Heart left ventricle (tissue), 16 donors: ENCODE measurements around the gene TMEM9. TPM values are rescaled to one million over a fixed set of nuclear protein-coding genes. Genes with fewer than 3 reads are reported as not detected.

ENCODE experiments used
- ATAC-seq, 4 donors: fragments of 200-7000 bp; cut with Tn5 transposase; one replicate each; pipeline ENCODE4 v1.9.1; 2020 to 2022; ENCODE audit warnings: moderate library complexity in 4 of 4, mild to moderate bottlenecking in 3 of 4, moderate number of reproducible peaks in 1 of 4
- DNase-seq, 5 donors: peaks; one replicate each; pipeline ENCODE4 v3.0.0-alpha.2; 2020
- H3K27ac ChIP-seq, 12 donors: fragments of 200-600 bp; sonication (generic) in 4 of 12; one replicate each; pipeline versions ENCODE4 v1.5.0 to v1.8.0; 2016 to 2022; ENCODE audit warnings: mild to moderate bottlenecking in 2 of 12
- H3K27me3 ChIP-seq, 9 donors: fragments of 200-600 bp; sonication (generic) in 2 of 9; one replicate each; pipeline versions ENCODE4 v1.5.1 to v1.8.0; 2016 to 2022; ENCODE audit warnings: mild to moderate bottlenecking in 3 of 9
- H3K36me3 ChIP-seq, 9 donors: fragments of 200-600 bp; sonication (generic) in 2 of 9; one replicate each; pipeline versions ENCODE4 v1.5.0 to v1.8.0; 2018 to 2022; ENCODE audit warnings: mild to moderate bottlenecking in 2 of 9
- H3K4me1 ChIP-seq, 12 donors: fragments of 200-600 bp; sonication (generic) in 4 of 12; one replicate each; pipeline versions ENCODE4 v1.5.0 to v1.8.0; 2016 to 2022; ENCODE audit warnings: mild to moderate bottlenecking in 3 of 12
- H3K4me3 ChIP-seq, 12 donors: fragments of 200-600 bp; sonication (generic) in 4 of 12; one replicate each; pipeline versions ENCODE4 v1.5.0 to v1.8.0; 2017 to 2022; ENCODE audit warnings: mild to moderate bottlenecking in 9 of 12, moderate library complexity in 4 of 12
- H3K9me3 ChIP-seq, 12 donors: fragments of 200-600 bp; sonication (generic) in 4 of 12; one replicate each; pipeline versions ENCODE4 v1.5.0 to v1.8.0; 2016 to 2022; ENCODE audit warnings: mild to moderate bottlenecking in 1 of 12
- POLR2A ChIP-seq, 2 donors: fragments of 450-650 bp; IDR thresholded peaks; one replicate each; pipeline ENCODE4 v1.6.1; 2017; ENCODE audit warnings: antibody characterized with exemption in 2 of 2, mild to moderate bottlenecking in 2 of 2, moderate library complexity in 2 of 2
- WGBS, 4 donors: extraction: QIAGEN DNeasy Blood & Tissue Kit in 2 of 4; methylation state at CpG; one replicate each; pipeline versions ENCODE4 v1.1.5 to v1.1.7; 2013 to 2018; 5-methylcytosine and 5-hydroxymethylcytosine counted together
- intact Hi-C, 10 donors: fragments of 100-400 bp; cut with DNase I; formaldehyde crosslinking; loops; one replicate each; pipeline versions ENCODE4 v1.11.1 to v1.14.2; 2022
- polyA plus RNA-seq, 2 donors: library from polyadenylated mRNA; stranded (reverse); fragments of 200-250 nt; gene quantifications; one replicate each; pipeline ENCODE4 v1.2.3, GENCODE V29; 2013
- total RNA-seq, 9 donors: library from RNA; depleted of rRNA in 2 of 9; stranded (reverse); fragments of >200 nt in 2 of 9; fragmentation: NEBNext Ultra II Directional in 3 of 9; extraction: Animal tissue kit (Norgen Biotek cat#: 25700) in 3 of 9; gene quantifications; one replicate each; pipeline versions ENCODE4 v1.1.0 to v1.2.4, GENCODE V29; 2016 to 2023
- TF ChIP-seq, protein P1 (sequence below), 12 donors: fragments of 200-600 bp; sonication (generic) in 4 of 12; IDR thresholded peaks; one replicate each; pipeline versions ENCODE4 v1.5.0 to v1.8.0; 2018 to 2022; ENCODE audit warnings: antibody characterized with exemption in 12 of 12, mild to moderate bottlenecking in 5 of 12
- donor health status: ischemic (EF 13 %, LVEDD 7.1; RV severe dilation, severe dysfunction).
- donor health status: healthy with polysubstance abuse.
- donor health status: DM: no; HTN: yes; CAD: no.
- donor health status: DM: no; HTN: no; CAD: no.
- donor health status: ischemic (EF 25% LVEDD 6.9; RV normal size, moderate dysfunction).
- donor health status: ischemic (EF 25% LVEDD 5.7; RV mildly dilated, moderate dysfunction).
- donor health status: healthy.
- donor health status: DM: yes; HTN: yes; CAD: no.
- donor health status: ischemic (EF 35%, LVEDD 5.7; RV mildly dilated, moderate dysfunction).
- donor health status: nonischemic (EF 11% LVEDD 7.7; RV severe dilation, severe dysfunction).
- donor health status: DM: yes; HTN: yes; CAD: no.
- donor health status: PGD.
- donor health status: ischemic (EF 29% LVEDD 5.4; RV normal size, mild dysfunction).
- donor health status: nonischemic (EF 23%, LVEDD 6.1; RV moderate dilation, normal function).

The TMEM9 gene
- total and polyA plus RNA-seq, 11 donors, result 22.4 to 42.9 (median 29.3) TPM

DNA sequence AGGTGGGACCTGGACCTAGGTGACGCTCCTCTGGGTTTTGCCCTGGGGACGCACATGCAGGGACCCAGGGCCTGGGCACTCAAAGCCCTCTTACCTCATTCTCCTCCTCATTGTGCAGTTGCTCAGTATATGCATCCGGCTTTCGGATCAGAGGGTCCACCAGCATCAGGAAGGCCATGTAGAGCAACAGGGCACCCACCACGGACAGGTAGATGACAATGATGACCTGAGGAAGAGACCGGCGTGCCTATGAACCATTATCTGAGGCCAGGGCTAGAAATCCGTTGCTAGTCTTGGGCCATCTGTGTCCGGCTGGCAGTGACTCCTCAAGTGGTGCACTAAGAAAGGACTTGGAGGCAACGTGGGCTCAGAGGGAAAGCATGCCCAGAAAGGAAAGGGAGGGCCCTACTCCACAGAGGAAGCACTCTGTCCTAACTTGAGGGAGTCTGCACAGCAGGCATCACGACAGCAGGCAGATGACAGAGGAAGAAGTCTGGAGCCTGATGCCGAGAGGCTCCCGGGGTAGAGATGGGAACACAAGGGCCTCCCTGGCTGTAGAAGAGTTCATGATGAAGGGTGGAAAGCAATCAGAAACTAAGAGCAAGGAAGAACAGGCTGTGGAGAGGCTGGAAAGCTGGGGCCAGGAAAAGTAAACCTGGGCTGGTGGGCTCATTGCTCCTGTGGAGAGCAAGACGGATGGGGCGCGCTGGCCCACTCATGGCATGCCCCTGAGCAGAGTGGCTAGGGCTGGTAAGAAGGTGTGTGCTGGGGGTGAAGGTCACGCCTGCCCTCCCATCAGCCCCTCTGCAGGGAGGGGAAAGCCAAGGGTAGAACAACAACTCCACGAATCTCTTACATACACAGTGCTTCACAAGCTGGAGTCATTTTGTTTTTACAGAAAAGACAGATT lies 10.3 kb downstream of the TMEM9 start:
- TF ChIP-seq, protein P1, sequence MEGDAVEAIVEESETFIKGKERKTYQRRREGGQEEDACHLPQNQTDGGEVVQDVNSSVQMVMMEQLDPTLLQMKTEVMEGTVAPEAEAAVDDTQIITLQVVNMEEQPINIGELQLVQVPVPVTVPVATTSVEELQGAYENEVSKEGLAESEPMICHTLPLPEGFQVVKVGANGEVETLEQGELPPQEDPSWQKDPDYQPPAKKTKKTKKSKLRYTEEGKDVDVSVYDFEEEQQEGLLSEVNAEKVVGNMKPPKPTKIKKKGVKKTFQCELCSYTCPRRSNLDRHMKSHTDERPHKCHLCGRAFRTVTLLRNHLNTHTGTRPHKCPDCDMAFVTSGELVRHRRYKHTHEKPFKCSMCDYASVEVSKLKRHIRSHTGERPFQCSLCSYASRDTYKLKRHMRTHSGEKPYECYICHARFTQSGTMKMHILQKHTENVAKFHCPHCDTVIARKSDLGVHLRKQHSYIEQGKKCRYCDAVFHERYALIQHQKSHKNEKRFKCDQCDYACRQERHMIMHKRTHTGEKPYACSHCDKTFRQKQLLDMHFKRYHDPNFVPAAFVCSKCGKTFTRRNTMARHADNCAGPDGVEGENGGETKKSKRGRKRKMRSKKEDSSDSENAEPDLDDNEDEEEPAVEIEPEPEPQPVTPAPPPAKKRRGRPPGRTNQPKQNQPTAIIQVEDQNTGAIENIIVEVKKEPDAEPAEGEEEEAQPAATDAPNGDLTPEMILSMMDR (IDR thresholded peaks at IDR 0.05), result no peak
- Histone ChIP-seq H3K9me3 (no peaks in the 10 kb centered on the region), H3K27ac (no peak overlapping the region), H3K4me1 (peaks cover 0 to 12% (median 0%) of the 10 kb centered on the region in 12 donors), H3K36me3 (peaks cover 0 to 97% (median 80%) of the 10 kb centered on the region in 9 donors), H3K4me3 (no peak overlapping the region), H3K27me3 (no peaks in the 10 kb centered on the region)
- no peak for DNase-seq
- 88 to 91% (median 89%) methylated on average over 18 of the region's 18 CpGs for WGBS, 4 donors
- no peak for ATAC-seq
- intact Hi-C loops, result no loop called here

DNA sequence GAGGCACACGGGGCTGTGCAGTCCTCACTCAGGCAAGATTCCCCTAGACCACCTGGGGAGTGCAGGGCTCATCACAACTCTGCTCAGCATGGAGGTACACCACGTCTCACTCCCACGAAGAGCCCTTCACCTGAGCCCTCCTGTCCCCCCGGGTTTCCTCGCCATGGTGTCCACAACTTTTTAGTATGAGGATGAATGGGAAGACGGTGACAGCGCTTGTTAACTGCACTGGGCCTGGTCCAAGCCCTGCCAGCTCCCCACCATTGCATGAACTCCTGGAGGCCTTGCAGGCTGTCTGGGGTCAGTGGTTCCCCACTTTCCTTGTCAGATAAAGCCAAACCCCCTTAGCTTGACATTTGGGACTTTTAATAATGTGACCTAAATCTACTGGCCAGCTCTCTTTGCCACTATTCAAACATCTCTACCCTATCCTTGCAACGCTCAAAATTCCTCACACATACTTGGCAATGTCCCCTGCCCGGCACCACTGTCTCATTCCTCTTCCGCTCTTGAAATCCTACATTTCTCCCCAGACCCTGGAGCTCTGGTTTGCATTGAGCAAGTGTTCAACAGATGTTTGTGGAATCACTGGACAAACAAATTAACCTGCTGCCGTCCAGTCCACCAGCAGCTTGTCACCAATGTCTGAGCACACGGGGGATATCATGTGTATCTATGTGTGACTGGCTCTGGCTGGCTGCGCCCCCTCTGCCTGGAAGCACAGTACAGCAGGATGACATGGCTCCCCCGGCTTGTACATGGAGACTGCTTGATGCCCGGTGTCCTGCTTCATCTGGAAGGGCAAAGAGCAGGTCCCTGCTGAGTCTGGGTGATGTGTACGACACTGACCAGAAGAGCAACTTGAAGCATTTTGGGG lies 11.2 kb downstream of the TMEM9 start:
- intact Hi-C loops, result no loop called here
- DNase-seq (no peak), ATAC-seq (no peak)
- Histone ChIP-seq H3K36me3 (peaks cover 0 to 95% (median 73%) of the 10 kb centered on the region in 9 donors), H3K4me1 (peaks cover 0 to 17% (median 0%) of the 10 kb centered on the region in 12 donors), H3K4me3 (no peak overlapping the region), H3K27me3 (no peaks in the 10 kb centered on the region), H3K9me3 (no peaks in the 10 kb centered on the region), H3K27ac (no peak overlapping the region)
- 87 to 92% (median 88%) methylated on average over 15 to 16 of the region's 16 CpGs for WGBS, 4 donors
- no peak for TF ChIP-seq POLR2A (IDR thresholded peaks at IDR 0.05)
- TF ChIP-seq, protein P1 (IDR thresholded peaks at IDR 0.05), result no peak

DNA sequence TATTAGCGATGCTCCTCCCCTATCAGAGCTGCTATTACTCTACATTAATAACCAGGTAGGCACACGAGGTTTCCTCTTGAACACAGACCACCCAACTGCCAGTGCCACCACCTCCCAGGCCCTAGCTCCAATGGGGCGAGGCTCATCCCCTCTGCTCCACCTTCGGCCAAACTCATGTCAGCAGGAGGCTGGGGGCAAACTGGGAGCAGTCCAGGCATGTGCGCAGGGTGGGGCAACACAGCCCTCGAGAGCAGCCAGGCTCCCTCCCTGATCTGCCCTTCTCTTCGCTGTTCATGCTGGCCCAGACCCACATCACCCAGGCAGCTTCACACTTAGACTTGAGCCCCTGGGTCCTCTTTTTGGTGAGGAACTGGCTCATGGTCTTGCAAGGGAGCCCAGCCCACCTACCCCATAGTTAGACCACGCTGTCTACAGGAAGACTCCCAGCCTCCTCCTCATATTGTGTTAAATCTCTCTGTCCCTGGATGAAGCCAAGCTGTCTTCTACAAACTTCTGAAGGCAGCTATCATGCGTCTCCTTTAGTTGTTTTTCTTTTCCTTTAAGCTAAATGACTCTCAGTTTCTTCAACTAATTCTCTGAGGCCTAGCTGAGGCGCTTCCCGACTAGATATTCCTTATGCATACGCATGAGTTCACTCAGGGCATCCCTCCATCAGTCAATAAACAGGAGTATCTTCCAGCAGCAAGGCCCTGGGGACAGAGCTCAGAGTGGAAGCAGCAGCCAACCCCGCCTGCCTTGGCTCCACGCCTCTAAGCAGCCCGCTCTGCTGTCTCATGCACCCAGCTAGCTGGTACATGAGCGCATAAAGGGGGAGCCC lies 12.0 kb downstream of the TMEM9 start:
- Histone ChIP-seq H3K9me3 (no peaks in the 10 kb centered on the region), H3K27ac (peak overlapping the region in 1 of 12 donors; percentile 29), H3K4me3 (no peak overlapping the region), H3K4me1 (peaks cover 0 to 25% (median 0%) of the 10 kb centered on the region in 12 donors), H3K27me3 (no peaks in the 10 kb centered on the region), H3K36me3 (peaks cover 0 to 87% (median 72%) of the 10 kb centered on the region in 9 donors)
- WGBS, 4 donors, result 82 to 90% (median 83%) methylated on average over 15 to 16 of the region's 16 CpGs
- peak in 3 of 5 donors; percentile 31 to 78 (median 73) for DNase-seq
- ATAC-seq, result peak in 3 of 4 donors; percentile 21 to 39 (median 28)
- intact Hi-C loops, result no loop called here
- no peak for TF ChIP-seq POLR2A (IDR thresholded peaks at IDR 0.05)
- TF ChIP-seq, protein P1 (IDR thresholded peaks at IDR 0.05), result no peak
